HG03378 (cell line): ENCODE results near the gene TNN.

ENCODE experiments used
- ATAC-seq: cut with Tn5 transposase; IDR thresholded peaks from one replicate; pipeline ENCODE4 v1.9.1; 2021; ENCODE audit warnings: mild to moderate bottlenecking, moderate library complexity; ENCODE audit not compliant: unreplicated experiment

The TNN gene

GRCh38 chr1:175062858-175063257, 4.8 kb upstream of the TNN start:
- no peak for ATAC-seq

- no peak for ATAC-seq
Observed at GRCh38 chr1:175070818-175071217, 3.2 kb downstream of the TNN start.

- ATAC-seq: no peak
Observed at GRCh38 chr1:175071276-175071943, 3.8 kb downstream of the TNN start.

GRCh38 chr1:175072099-175072951, 4.7 kb downstream of the TNN start:
- ATAC-seq: peak; percentile 55

- no peak for ATAC-seq
Observed at GRCh38 chr1:175073061-175073460, 5.4 kb downstream of the TNN start.

- ATAC-seq: no peak
Observed at GRCh38 chr1:175073633-175074032, 6.0 kb downstream of the TNN start.

DNA sequence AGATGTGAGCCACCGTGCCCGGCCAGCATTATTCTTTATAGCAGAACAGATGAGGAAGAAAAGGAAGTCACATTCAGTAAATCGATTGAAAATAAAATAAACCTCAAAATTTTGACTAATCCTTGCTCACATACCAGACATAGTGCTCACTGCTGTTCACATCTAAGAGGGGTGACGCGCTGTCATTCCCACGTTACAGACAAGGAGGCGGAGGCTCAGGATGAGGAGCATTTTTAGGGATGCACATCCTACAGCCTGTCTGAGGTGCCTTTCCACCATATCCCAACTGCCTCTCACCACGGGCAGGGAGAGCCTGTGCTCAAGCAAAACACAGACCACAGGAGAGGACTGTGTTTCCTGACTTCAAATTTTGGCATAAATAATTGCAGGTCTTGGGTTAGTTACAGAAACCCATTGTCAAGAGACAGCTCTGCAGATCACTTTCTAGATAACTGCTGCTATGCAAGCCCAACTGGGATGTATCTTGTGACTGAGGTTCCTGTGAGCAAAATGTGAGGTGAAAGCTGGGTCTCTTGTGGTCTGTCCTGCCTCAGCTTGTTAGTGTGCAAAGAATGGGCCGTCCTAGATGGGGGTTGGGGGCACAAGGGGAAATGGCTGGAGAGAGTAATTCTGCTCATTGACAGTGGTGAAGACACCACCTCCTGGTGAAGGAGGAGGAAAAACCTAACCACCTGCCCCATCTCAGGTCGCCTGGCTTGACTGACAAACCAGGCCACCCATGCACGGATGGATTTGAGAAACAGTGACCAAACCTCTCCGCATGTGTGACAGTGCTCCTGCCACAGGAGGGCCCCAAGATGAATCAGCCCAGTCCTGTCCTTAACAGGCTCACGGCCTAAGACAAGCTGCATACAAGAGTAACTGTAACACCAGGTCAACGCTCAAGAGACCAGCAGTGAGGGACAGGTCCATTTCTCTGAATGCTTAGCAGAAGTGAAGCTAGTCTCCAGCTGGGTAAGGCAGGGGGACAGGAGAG, 8.2 kb downstream of the TNN start:
- ATAC-seq: no peak

DNA sequence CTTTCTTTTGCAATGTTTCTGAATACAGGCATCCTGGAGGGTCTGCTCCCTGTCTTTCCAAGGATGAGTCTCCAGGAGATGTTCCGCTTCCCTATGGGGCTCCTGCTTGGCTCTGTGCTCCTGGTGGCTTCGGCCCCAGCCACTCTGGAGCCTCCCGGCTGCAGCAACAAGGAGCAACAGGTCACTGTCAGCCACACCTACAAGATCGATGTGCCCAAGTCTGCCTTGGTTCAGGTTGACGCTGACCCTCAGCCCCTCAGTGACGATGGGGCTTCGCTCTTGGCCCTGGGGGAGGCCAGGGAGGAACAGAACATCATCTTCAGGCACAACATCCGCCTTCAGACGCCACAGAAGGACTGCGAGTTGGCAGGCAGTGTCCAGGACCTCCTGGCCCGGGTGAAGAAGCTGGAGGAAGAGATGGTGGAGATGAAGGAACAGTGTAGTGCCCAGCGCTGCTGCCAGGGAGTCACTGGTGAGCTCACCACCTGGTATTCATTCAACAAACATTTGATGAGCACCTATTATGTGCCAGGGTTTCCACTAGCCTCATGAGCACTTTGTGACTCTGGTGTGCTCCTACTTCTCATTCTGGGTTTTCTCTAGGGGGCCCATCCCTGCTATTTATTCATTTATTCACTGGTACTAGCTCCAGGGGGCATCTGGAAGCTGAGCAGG, 9.9 kb downstream of the TNN start:
- ATAC-seq: no peak

DNA sequence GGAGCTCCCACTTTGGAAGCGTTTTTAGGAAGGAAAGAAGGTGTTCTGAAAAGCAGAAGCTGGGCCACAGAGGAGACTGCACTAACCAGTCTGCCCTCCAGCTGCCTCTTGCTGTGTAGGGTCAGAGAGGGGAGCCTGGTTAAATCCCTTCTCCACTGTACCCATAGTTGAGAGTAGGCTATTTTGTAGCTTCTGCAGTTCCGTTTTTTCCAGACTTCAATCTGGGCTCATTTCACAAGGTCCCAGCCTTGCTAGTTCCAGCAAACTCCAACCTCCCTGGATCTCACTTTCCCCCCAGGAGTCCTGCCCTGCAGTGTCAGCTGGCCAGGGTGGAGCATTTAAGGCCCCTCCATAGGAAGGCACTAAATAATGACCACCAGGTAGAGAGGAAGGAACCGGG, 11.0 kb downstream of the TNN start:
- ATAC-seq: no peak

- ATAC-seq: no peak
Observed at GRCh38 chr1:175079338-175079737, 11.7 kb downstream of the TNN start.

GRCh38 chr1:175080030-175080429, 12.4 kb downstream of the TNN start:
- no peak for ATAC-seq

DNA sequence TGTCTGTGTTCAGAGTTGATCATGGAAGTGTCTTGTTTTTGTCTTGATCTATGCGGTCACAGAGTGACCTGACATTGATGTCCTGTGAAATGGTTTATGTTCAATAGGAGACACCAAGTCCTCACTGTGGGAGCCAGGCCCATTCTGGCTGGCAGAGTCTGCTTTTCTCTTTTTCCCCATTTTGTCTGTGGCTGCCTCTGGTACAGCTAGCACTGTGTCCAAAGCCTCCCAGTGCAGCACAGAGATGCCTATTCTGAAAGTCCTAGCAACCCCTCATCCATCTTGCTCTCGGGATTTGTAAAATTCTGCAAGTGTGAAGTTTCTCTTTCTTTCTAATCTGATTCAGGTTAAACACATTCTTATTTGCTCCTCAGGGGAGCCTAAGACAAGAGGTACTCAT, 14.3 kb downstream of the TNN start:
- no peak for ATAC-seq

DNA sequence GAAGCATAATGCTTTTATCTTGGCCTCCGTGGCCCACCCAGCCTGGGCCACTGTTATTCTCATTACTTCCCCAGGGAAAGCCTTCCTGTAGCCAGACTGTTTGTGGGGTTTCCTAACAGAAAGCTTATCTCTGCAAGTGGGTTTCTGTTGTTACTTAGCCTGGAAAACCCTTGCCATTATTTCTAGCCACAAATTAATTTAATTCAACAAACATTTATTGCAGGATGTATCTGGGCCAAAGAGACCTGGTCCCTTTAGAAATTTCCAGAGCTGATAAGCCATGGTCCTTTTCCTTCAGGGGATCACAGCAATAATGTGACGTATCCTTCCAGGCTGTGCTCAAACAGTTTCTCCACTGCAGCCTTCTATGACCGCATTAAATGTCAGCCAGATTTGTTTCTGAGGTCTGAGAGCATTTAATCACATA, 20.9 kb downstream of the TNN start:
- ATAC-seq: no peak

GRCh38 chr1:175089136-175089718, 21.6 kb downstream of the TNN start:
- no peak for ATAC-seq

- ATAC-seq: no peak
Observed at GRCh38 chr1:175090780-175091179, 23.1 kb downstream of the TNN start.

DNA sequence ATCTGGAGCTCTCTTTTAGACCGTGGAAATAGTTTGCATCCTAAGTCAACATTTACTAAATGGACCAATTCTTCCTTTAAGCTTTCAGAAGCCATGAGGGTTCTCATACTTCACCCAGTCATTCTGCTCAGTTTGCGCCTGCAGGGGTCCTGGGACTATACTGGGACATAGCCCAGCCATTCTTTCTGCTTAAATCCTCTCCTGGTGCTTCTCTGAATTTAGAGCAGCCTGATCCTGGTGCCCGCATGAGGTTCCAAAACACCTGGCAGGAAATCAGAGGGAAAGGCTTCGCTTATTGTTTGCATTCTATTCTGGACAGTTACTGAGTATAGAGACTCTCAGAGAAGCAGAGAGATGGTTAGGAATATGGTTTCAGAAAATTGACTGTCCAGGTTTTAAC, 27.0 kb downstream of the TNN start:
- ATAC-seq: no peak

GRCh38 chr1:175095069-175095468, 27.4 kb downstream of the TNN start:
- no peak for ATAC-seq

- no peak for ATAC-seq
Observed at GRCh38 chr1:175095978-175096607, 28.5 kb downstream of the TNN start.

DNA sequence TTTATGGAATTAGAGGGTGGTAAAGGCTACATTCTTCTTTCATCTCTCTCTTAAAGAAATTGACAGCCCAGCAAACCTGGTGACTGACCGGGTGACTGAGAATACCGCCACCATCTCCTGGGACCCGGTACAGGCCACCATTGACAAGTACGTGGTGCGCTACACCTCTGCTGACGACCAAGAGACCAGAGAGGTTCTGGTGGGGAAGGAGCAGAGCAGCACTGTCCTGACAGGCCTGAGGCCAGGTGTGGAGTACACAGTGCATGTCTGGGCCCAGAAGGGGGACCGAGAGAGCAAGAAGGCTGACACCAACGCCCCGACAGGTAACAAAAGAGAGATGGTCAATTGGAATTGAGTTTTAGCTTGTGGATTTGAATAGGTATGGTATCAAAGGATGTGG, 29.7 kb downstream of the TNN start:
- ATAC-seq: no peak

DNA sequence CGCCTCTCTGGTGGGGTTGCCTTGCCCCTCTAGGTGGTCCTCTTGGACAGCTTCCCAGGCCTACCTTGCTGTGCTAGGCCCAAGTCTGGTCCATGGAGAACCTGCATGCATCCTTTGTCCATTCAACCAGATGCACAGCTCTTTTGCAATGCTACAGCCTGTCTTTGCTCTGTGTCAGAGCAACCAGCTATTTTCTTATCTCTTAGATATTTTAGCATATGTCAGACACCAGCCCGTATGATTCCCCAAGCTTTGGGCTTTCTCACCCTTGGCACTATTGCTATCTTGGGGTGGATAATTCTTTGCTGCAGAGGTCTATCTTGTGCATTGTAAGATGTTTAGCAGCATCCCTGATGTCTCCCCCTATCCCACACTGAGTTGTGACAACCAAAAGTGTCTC, 32.3 kb downstream of the TNN start:
- no peak for ATAC-seq
